Activated T-cell treated with anti-CD3 and anti-CD28 coated beads for 48 hours (primary cell): ENCODE results near the gene LSAMP.

Experiments used
- DNase-seq: peaks from one replicate; pipeline ENCODE4 v3.0.0-alpha.2; 2020; ENCODE audit warnings: low read depth

Gene LSAMP

DNA sequence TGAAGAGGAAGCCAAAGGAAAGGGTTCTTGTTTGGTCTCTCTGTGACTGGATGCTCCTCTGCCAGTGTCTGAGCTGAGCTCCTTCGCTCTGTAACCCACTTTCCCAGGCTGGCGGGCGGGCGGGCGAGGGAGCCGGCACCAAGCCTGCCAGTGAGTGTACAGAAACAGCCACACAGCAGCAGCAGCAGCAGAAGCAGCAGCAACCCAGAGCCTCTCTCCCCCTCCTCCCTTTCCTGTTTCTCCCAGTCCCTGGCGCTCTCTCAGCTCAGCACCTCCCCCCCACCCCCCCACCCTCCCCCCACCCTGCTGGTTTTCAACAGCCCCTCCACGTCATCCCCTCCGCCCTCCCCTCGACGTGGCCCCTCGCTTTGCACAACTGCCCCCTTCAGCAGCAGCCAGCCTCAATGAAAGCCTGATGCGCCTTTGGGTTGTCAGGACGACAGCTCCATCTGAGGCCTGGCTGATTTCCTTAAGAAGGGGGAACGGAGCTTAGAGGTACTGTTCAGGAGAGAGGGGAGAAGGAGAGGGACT lies at the start of gene LSAMP:
TSS of gene LSAMP (minus strand) at position 177 of the 531 bp plus-strand sequence.
- no peak for DNase-seq

DNA sequence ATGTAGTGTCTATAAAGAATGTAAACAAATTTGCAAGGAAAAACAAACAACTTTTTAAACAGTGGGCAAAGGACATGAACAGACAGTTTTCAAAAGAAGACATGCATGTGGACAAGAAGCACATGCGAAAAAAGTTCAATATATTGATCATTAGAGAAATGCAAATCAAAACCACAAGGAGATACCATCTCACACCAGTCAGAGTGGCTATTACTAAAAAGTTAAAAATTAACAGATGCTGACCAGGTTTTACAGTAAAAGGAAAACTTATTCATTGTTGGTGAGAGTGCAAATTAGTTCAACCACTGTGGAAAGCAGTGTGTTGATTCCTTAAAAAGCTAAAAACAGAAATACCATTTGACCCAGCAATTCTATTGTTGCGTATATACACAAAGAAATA lies 47.1 kb upstream of the LSAMP start:
- no peak for DNase-seq

DNA sequence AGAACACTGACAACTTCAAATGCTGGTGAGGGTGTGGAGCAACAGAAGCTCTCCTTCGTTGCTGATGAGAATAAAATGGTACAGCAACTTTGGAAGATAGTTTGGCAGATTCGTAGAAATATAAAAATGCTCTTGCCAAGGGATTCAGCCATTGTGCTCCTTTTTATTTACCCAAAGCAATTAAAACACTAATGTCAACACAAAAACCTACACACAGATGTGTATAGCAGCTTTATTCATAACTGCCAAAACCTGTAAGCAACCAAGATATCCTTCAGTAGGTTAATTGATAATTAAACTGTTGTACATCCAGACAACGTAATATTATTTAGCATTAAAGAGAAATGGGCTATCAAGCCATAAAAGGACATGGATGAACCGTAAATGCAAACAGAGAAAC lies 37.8 kb upstream of the LSAMP start:
- no peak for DNase-seq

DNA sequence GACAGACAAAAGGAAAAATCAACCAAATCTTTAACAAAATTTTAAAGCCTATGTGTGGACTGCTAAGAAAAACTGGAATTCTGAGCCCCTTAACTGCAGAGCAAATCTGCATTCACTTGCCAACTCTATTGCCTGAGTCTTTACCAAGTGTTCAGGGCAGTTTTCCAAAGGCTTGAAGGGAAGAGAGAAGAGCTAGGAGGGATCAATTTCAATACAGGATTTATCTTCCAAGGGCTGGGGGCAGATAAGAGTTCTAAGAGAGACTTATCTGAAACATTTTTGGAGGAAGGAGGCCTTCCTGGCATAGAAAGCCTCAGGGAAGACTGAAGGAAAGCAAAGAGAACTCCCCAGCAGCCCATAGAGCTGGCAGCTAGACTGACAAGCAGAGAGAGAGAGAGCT lies 31.4 kb upstream of the LSAMP start:
- no peak for DNase-seq

DNA sequence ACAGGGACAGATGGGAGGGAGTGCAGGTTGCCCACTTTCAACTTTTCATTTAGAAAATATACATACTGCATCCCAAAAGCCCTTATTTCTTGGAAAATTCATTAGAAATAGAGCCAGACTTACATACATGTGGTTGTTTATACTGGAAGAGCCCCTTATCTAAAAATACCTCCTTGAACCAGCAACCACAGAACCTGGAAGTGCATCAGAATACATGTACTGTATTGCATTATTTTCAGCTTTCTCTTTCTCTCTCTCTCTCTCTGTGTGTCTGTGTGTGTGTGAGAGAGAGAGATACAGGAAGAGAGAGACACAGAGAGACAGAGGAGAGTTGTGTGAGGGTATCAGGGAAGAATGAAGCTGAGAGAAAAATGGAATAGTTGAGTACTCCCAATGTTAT lies 29.5 kb upstream of the LSAMP start:
- DNase-seq = no peak

DNA sequence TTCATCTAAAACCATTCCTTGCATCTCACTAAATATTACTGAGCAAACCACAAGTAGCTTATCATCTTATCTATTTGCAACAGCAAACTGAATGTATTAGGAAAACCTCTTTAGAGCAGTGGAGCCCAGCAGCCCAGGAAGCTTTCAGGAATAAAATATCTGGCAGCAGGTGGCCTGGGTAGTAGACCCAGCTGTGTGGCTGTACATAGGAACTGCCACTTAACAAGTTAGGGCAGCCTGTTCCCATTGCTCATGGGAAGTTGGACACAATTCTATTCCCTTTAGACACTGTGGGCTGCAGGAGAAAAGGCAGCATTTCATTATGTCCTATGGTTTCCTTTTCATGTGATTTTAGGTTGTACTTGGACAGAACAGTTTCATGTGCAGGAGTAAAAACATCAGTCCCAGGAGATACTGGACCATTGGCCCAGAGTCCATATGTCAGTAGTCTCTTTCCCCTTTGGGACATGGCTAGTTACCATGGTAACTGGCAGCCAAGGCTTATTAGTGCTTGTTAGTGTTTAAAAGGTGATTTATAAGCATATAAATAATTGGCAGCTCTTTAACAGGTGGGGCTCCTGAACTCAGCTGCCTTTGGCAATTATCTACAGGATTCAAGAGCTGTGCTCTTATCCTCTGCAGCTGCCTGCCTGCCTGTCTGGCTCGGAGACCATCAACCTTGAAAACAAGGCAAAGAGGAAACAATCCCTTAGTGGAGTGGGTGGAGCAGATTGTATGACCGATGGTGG lies 28.9 kb upstream of the LSAMP start:
- DNase-seq = no peak

DNA sequence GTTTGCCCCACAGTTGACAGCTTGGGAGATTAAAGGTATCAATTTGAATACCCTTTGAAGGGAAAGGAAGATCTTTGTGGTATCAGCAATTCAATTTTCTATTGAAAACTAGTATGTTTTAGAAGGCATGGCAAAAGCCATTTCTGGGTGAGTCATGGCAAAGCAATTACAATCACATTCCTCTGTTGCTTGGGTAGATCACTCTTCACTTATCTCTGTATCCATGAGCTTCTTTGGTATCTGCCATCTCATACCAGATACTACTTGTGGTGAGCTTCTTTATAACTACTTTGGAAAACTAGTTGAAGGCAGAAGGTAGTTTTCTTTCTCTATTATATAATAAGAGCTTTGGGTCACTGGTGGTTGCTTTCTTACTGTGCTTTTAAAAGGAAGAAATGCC lies 28.3 kb upstream of the LSAMP start:
- DNase-seq = no peak

DNA sequence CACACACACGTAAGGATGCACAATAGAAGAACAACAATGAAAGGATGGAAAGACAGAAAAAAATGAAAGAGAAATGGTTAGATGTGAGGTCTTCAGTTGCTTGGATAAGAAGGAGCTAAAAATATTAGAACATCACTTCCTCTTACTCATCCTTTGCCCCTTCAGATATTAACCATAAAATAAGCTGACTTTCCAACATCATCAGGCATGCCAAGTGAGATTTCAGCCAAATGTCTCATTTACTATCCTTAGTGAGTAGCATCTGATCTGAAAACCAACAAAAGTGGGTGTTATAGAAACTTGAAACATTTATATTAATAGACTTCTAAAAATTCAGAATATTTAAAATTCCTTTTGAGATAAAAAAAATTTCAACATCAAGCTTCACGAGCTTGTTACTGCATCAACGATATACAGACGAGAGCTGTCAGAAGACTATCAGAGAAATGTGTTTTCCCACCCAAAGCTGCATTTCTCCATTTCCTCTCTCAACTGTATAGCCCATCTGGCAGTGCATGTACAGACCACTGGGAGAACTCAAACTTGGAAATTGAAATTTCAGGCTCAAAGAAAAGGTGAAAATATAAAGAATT lies 25.4 kb upstream of the LSAMP start:
- DNase-seq = no peak

DNA sequence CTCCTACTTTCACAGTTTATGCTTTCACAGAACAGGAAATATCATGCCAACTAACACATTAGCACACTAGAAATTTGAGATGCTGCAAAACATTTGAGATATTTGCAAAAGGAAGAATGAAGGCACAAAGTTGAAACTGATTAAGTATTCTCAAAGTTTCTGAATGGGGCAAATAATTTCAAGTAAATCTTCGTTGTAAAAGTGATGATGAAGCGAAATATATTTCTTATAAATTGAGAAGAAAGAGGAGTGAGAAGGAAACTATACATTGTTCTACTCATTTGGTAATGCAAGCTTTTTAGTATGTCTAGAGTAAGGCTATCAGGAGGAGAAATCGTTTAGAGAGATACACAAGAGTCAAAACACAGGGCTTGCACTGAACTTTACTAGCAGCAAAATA lies 24.3 kb upstream of the LSAMP start:
- no peak for DNase-seq

DNA sequence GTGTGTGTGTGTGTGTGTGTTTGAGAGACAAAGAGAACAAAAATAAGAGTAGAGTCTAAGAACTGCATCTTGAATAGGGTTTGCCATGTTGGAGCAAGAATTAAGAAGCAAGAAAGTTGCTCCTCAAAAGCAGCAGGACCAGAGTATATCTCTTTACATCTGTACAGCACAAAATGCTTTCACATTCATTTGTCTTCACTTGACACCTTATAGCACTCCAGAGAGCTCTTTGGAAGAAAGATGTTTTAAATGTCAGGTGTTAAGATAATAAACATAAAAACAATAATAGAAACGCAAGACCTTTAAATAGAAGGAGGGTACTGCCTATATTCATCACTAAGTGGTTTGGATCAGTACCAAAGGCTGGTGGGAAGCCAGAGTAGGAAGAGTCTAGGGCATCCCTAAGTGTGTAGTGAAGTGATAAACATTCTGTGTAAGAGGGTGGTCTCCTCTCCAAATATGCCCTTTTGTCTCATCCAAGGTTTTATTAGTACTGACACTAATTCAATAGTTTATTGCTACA lies 19.1 kb upstream of the LSAMP start:
- no peak for DNase-seq

DNA sequence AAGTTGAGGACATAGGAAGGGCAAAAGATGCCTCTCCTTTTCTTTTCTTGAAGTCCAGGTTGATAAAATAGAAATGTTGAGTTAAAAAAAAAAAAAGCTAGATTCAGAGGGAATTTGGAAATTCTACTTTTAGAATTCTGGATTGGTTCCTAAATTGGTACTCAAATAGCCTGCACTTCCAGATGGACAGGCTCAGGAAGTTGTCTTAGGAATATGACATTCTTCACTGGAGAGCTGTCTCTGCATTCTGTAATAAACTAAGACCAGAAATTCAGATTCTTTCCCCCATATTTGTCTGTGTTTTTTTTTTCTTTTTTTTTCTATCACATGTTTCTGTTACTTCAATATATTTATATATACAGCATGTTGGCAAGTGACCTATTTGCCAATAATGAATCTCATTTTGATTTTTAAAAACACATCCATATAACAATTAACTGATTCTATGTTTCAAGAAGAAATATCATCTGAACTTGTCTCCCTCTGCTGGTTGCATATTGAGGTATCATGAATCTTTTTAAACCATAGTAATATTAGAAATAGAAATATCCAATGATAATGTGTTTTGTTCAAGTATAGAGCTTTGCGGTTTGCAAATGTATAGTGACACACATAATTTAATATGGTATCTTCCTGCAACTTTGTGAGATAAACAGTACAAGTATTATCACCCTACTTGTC lies 8.5 kb upstream of the LSAMP start:
- DNase-seq = no peak

DNA sequence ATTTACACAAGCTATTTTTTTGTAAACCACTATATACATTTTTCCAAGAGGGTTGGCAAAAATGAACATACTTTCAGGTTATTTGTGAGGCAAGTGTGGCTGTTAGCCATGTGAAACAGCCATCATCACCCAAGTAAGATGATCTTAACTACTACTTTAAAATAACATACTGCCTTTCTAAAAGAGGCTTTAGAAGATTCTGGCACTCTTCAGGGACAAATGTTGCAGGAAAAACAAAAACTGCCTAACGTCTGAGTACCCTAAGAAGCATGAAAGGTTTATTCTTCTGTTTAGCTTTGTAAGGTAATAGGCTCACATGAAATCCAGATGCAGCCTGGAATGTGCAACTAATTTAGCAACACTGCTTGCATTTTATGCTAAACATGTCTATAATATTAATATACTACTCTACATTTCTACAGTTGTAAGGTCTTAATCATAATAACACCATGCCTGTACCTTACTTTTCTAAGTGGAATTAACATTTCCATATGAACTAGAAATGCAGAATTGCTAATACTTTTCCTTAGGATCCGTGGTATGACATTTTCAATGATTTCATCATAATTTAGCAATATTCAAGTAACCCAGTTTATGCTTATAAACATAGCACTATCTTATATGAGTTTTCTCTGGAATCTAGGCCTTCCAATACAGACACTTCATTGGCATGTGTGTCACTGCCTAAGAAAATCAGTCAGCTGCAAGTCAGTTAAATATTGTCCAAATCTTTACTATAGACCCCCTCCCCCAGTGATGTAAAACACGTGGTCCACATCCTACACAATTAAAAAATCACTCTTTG lies 4.5 kb upstream of the LSAMP start:
- no peak for DNase-seq

DNA sequence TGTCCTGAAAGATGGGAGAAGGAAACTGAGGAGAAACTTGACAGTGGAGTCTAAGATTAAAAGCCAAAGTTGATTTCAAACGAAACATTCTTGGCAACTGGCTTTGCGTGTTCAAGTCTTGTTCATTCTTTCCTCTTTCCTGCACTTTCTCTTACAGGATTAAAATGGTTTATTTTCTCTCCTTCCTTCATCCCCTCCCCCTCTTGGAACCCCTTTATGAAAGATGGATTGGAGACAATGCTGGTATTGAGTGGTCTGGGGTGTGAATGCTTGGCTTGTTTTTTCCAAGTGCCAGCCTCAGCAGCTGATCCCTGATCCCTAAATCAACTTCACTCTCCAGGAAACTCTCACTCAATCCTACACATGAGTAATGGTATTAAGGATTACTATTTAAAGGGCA lies 703 bp upstream of the LSAMP start:
- no peak for DNase-seq

DNA sequence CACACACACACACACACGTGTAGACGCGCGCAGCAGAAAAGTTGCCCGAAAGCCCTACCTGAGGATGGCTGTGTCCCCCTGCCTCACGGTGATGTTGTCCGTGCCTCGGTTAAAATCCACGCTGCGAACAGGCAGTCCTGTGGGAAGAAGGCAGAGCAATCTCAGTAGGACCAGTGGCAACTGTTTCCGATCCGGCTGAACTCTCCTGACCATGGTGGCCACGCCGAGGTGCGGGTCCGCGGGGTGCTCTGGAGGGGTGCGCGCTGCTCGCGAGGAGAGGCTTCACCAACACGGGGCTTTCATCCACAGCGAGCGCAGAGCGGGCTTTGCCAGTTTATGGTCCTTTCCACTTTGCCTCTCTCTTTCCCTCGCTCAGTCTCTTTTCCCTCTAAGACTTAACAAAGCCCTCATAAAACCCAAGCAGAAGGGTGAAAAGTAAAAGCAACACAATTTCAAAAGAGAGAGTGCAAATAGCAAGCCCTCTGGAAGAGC lies 422 bp downstream of the LSAMP start:
- DNase-seq = no peak

DNA sequence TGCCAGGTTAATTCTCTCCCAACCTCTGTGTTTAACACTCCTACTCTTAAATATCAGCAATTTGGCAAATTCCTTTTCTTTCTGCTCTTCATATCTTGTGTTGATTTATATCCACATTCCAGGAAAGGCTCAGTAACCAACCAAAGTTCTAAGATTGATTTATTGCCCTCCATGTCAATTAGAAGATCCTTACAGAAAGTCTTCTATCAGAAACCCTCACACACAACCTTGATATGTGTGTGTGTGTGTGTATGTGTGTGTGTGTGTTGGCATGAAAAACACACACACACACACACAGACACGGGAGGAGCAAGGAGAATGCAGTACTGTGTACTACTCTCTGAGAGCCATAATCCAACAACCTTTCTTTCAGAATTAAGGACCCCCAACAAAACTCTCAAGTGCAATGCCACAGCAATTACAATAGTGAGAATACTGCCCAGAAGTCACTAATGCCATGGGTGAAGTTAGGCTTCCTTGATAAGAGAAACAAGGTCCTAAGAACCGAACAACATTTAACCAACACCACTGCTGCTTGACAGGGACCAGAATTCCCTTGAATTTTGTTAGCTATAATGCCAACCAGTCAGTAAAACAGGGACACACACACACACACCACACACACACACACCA lies 1.1 kb downstream of the LSAMP start:
- DNase-seq = no peak

DNA sequence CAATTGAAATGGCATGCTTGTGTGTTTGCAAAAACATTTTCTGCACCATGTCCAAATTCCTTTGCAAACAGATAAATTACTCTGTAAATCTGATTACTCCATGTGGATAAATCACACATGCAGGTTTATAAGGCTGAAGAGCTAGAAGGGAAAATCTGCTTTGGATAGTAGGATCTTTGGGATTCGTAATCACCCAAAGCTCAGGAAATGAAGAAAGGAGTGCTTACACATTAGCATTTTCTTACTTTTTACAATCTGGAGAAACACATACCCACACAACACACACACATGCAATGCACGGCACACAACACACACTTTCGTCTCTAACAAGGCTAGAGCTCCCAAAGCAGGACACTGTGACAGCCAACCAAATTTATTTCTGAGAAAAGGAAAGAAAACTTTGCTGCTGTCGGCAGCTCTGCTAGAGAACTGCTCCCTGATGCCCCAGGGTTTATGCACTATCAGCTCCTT lies 2.1 kb downstream of the LSAMP start:
- DNase-seq = no peak

DNA sequence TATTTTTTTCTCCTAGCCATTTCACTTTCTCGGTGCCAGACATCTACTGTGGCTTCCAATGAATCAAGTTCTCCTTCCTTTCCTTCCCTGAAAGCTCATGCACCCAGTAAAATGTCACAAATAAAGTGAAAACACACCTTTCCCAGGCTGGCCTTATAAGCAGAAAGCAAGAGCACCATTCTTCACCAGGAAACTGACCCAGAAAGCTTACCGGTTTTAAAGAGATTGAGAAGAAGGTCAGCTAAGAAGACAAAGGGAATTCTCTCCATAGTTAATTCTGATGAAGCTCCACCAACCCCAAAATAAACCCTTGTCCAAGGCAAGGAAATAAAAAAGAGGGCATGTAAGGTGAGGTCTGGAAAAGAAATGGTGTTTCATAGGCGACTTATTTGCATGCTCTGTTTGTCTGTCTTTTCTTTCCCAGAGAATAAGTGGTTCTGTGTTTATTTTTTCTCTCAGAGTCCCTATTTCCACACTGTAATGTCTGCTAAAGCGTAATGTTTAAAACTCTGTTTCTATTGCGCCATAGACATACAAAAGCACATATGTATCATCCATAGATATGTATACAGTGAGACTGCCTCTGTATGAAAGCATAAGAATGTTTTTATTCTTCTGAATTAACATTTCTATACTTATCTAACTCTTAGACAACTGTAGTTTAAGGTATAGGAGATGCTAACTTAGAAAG lies 2.8 kb downstream of the LSAMP start:
- no peak for DNase-seq

DNA sequence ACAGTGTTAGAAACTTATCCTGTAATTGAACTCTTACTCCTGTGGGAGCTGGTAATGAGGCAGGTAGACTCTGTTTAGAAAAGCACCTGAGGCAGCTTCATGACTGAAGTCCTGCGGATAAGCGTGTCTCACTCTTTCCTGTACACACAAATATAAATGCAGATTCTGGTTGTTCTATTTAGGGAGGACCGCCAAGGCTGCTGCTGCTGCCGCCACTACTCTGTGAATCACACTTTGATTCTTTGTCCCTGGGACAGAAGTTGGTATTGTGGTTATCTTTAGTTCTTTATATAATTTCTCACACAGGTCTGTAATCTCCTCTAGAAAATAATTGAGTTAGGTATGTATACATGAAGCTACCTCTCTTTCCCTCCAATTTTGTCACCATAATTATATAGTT lies 3.6 kb downstream of the LSAMP start:
- no peak for DNase-seq

DNA sequence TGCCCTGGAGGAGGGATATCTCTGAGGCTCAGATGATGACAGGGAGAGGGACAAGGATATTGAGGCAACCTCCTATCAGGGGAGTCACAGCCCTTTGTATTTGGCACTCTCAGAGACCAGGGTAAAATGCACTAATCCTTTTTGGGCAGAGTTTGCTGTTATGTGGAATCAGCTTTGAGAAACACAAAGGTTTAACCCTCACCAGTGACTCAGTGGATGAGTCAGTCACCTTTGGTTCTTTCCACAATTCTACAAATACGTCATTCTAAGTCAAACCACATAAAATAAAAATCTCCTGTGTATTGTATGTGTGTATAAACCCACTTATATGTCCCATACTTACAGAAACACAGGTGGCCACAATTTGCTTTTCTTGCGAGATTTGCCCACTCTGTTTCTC lies 5.1 kb downstream of the LSAMP start:
- no peak for DNase-seq

DNA sequence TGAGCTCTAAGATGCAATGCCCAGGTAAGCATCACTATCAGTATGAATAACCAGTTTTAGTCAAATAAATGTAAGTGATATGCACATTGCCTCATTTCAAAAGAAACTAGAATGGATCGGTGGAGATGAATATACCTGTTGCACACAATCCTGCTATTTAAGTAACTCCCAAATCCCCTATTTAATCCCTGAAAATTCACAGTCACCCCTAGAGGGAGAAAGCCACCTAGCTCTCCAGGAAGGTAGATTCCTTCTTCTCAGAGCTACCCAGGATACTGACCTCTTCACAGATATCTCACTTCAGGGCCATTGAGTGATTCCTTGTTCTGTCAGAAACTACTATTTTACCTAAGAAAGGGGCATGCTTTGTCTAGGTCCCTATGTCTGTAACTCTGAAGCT lies 11.7 kb downstream of the LSAMP start:
- DNase-seq = no peak

DNA sequence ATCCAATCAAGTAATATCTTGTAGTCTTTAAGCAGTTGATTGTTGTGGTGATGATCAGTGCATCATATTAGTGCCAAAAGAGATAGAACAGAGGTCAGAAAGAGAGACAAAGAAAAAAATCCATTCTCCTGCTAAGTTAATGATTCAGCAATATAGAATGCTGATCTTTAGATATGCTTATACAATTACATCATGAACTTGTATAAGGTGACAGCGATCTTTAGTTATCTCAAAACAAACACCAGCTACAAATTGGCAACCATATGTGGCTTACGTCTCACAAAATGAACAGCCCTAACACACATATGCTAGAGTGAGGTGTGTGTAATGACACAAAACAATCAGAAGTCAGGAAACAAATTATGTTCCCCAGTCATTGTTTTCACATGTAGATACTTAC lies 12.5 kb downstream of the LSAMP start:
- DNase-seq = no peak
